Measurements from ENCODE around the gene EP400. TPM values are rescaled to one million over a fixed set of nuclear protein-coding genes. Genes with fewer than 3 reads are reported as not detected.

Gene EP400
- total and polyA plus RNA-seq, 2 experiments from 2014 or later: 10.3 to 12.3 TPM

DNA sequence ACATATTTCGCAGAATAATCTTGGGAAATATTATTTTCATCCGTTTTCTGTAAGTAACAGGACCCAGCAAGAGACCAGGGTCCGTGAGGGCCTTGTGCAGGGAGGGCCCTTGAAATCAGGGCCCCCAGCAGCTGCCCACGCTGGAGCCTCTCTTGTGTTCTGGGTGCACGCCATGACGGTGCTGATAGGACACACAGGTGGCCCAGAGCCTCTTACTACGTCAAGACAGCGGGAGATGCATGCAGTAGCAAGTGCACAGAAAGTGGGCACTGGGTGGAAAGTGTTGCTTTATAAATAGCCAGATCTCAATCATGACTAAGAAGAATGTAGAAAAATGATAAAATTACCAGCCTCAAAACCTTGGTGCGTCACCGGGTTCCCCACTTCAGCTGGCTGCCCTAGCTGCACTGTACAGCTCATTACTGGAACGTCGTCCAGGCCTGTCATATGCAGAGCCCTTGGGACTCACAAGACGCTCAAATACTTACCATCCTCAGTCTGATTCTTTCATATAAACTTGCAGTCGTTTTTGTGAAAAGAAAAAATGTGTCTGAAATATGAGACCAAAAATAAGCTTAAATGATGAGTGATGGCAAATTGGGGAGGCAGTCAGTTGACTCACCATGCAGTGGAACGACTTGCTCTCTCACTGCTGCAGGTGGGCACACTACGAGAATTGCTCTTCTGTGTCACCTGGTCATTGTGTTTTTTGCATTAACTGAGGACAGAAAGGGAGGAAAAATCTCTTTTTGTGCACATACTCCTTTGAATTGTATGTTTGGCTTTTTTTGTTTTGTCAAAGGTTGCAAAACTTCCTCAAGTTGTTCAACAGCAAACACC lies 126.2 kb downstream of the EP400 start:
- no peak overlapping the region for H3K27ac ChIP-seq
- 96% methylated on average over 16 of the region's 16 CpGs for WGBS (ENCODE audit: low lambda C conversion rate, missing lambda C conversion rate)
- no peak for TF ChIP-seq EZH2phosphoT487 (IDR thresholded peaks at IDR 0.05; ENCODE audit: low read depth, severe bottlenecking, unreplicated experiment)
- no peak for TF ChIP-seq CTCF (IDR thresholded peaks at IDR 0.05; ENCODE audit: poor library complexity)
- TF ChIP-seq EZH2 (IDR thresholded peaks at IDR 0.05; ENCODE audit: borderline replicate concordance): no peak
- H2AFZ ChIP-seq: no peak overlapping the region
- no peaks in the 10 kb centered on the region for H3K9me2 ChIP-seq (replicated peaks; ENCODE audit: insufficient read depth)
- H3K27me3 ChIP-seq: no peaks in the 10 kb centered on the region
- H3K9me3 ChIP-seq (ENCODE audit: low read depth): no peaks in the 10 kb centered on the region
- no peaks in the 10 kb centered on the region for H3K79me2 ChIP-seq
- no peak overlapping the region for H3K4me3 ChIP-seq
- no peaks in the 10 kb centered on the region for H4K20me1 ChIP-seq (ENCODE audit: insufficient read depth, poor library complexity, severe bottlenecking)
- H3K36me3 ChIP-seq (replicated peaks; ENCODE audit: insufficient read depth, low read depth): no peaks in the 10 kb centered on the region
- no peaks in the 10 kb centered on the region for H3K4me1 ChIP-seq (ENCODE audit: insufficient read depth)
- no peak overlapping the region for H3K4me2 ChIP-seq
- DNase-seq (ENCODE audit: low spot score): no peak

GRCh38 chr12:132076711-132077110 lies 127.0 kb downstream of the EP400 start:
- Histone ChIP-seq H3K27me3 (no peaks in the 10 kb centered on the region), H4K20me1 (ENCODE audit: insufficient read depth, poor library complexity, severe bottlenecking) (no peaks in the 10 kb centered on the region), H3K79me2 (no peaks in the 10 kb centered on the region), H3K4me1 (ENCODE audit: insufficient read depth) (no peaks in the 10 kb centered on the region), H3K9me3 (ENCODE audit: low read depth) (no peaks in the 10 kb centered on the region), H2AFZ (no peak overlapping the region), H3K4me3 (no peak overlapping the region), H3K27ac (no peak overlapping the region), H3K4me2 (no peak overlapping the region), H3K36me3 (replicated peaks; ENCODE audit: insufficient read depth, low read depth) (no peaks in the 10 kb centered on the region), H3K9me2 (replicated peaks; ENCODE audit: insufficient read depth) (no peaks in the 10 kb centered on the region)
- DNase-seq (ENCODE audit: low spot score): no peak
- WGBS (ENCODE audit: low lambda C conversion rate, missing lambda C conversion rate): 97% methylated on average over 10 of the region's 10 CpGs
- no peak for TF ChIP-seq EZH2 (IDR thresholded peaks at IDR 0.05; ENCODE audit: borderline replicate concordance)
- TF ChIP-seq CTCF (IDR thresholded peaks at IDR 0.05; ENCODE audit: poor library complexity): no peak
- TF ChIP-seq EZH2phosphoT487 (IDR thresholded peaks at IDR 0.05; ENCODE audit: low read depth, severe bottlenecking, unreplicated experiment): no peak

DNA sequence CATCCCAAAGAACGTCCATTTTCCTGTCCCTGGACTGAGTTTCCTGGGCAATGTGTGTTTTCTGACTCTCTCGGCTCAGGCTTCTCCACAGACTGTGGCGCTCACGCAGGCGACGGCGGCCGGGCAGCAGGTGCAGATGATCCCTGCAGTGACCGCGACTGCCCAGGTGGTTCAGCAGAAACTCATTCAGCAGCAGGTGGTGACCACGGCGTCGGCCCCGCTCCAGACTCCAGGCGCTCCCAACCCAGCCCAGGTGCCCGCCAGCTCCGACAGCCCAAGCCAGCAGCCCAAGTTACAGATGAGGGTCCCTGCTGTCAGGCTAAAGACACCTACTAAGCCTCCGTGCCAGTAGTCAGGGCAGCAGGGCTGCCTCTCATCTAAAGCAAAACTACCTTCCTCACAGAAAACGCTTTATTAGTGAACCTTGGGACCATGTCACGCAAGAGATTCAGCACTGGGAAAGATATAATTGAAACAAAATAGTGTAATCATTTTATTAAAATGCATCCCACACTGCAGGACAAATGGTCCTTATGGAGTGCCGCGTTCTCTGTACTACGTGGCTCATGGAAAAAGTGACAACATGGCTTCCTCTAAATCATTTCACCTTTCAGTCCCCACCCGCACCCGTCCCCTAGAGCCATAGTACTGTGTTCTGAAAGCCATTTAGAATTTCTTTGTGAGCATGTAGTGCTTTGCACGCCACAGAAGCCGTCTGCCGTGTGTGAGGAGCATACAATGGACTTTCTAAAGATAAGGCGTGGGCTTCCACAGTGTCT lies 127.8 kb downstream of the EP400 start:
- Histone ChIP-seq H3K9me3 (ENCODE audit: low read depth) (no peaks in the 10 kb centered on the region), H3K36me3 (replicated peaks; ENCODE audit: insufficient read depth, low read depth) (no peaks in the 10 kb centered on the region), H3K79me2 (no peaks in the 10 kb centered on the region), H3K27ac (no peak overlapping the region), H3K4me1 (ENCODE audit: insufficient read depth) (no peaks in the 10 kb centered on the region), H4K20me1 (ENCODE audit: insufficient read depth, poor library complexity, severe bottlenecking) (no peaks in the 10 kb centered on the region), H3K9me2 (replicated peaks; ENCODE audit: insufficient read depth) (no peaks in the 10 kb centered on the region), H2AFZ (no peak overlapping the region), H3K4me3 (no peak overlapping the region), H3K27me3 (no peaks in the 10 kb centered on the region), H3K4me2 (no peak overlapping the region)
- DNase-seq (ENCODE audit: low spot score): no peak
- TF ChIP-seq EZH2 (IDR thresholded peaks at IDR 0.05; ENCODE audit: borderline replicate concordance): no peak
- TF ChIP-seq EZH2phosphoT487 (IDR thresholded peaks at IDR 0.05; ENCODE audit: low read depth, severe bottlenecking, unreplicated experiment): no peak
- no peak for TF ChIP-seq CTCF (IDR thresholded peaks at IDR 0.05; ENCODE audit: poor library complexity)
- WGBS (ENCODE audit: low lambda C conversion rate, missing lambda C conversion rate): 96% methylated on average over 29 of the region's 29 CpGs
